HepG2 (cell line): ENCODE results near the gene ATP2C2. TPM values are rescaled to one million over a fixed set of nuclear protein-coding genes. Genes with fewer than 3 reads are reported as not detected.

Experiments used
- ATAC-seq: fragments of 200-7000 bp; cut with Tn5 transposase; 3 replicates; pipeline ENCODE4 v1.9.1; 2020; ENCODE audit warnings: mild to moderate bottlenecking, moderate library complexity
- BruUV-seq: library from RNA; stranded (reverse); fragments of 400-500 nt; replicated peaks from 2 replicates; lab custom pipeline; 2021; lab: Mats Ljungman, UMichigan
- CTCF ChIA-PET: fragments of 300-600 bp; formaldehyde crosslinking; extraction: SDS; loops from one replicate; lab custom pipeline; 2021; ENCODE audit warnings: low total read pairs, inconsistent platforms, low intra/inter-chr PET ratio; lab: Yijun Ruan, JAX
- POLR2A ChIA-PET: fragments of 350-600 bp; sonication (Branson Sonifier 250); formaldehyde crosslinking; loops from one replicate; lab custom pipeline; 2020; ENCODE audit warnings: antibody characterized with exemption, inconsistent platforms; lab: Yijun Ruan, JAX
- DNase-seq: peaks from one replicate; pipeline ENCODE4 v3.0.0-alpha.2; 2015; ENCODE audit warnings: low spot score
- FAIRE-seq: peaks from 3 replicates; lab custom pipeline; 2011; peaks lifted over from hg19 to GRCh38; lab: Jason Lieb, UNC
- H2AFZ ChIP-seq: one replicate; pipeline ENCODE4 v1.6.1; 2011; ENCODE audit warnings: low read length, inconsistent platforms
- H3K27ac ChIP-seq: fragments of 300-600 bp; 3 replicates; pipeline ENCODE4 v1.8.0; 2011; ENCODE audit warnings: mixed run types, mild to moderate bottlenecking, mixed read lengths, low read length, inconsistent platforms; ENCODE audit not compliant: insufficient read depth; ENCODE audit errors: extremely low read length
- H3K27me3 ChIP-seq, 2 experiments: fragments of 200-600 bp in 1 of 2; 2 replicates in 1 of 2; 3 replicates in 1 of 2; pipeline versions ENCODE4 v1.6.0 to v1.8.0; 2011; ENCODE audit warnings: low read length in 2 of 2, mild to moderate bottlenecking in 2 of 2, moderate library complexity in 2 of 2, inconsistent platforms in 1 of 2; ENCODE audit not compliant: insufficient read depth in 2 of 2, control insufficient read depth in 1 of 2
- H3K36me3 ChIP-seq, 2 experiments: fragments of 200-600 bp in 1 of 2; replicated peaks in 1 of 2; 2 replicates in 1 of 2; 3 replicates in 1 of 2; pipeline versions ENCODE4 v1.5.1 to v1.8.0; 2011; ENCODE audit warnings: low read length in 2 of 2, inconsistent platforms in 1 of 2; ENCODE audit not compliant: insufficient read depth in 2 of 2, control insufficient read depth in 1 of 2
- H3K4me1 ChIP-seq: 2 replicates; pipeline ENCODE4 v1.5.1; 2012; ENCODE audit warnings: low read length, inconsistent platforms; ENCODE audit not compliant: insufficient read depth
- H3K4me2 ChIP-seq: 2 replicates; pipeline ENCODE4 v1.6.0; 2011; ENCODE audit warnings: low read depth, low read length, inconsistent platforms
- H3K4me3 ChIP-seq, 3 experiments: fragments of 200-600 bp in 1 of 3; sonication (generic), shearing (Covaris generic) in 1 of 3; replicated peaks in 1 of 3; 2 replicates each; pipeline ENCODE4 v1.5.1; 2011 to 2016; ENCODE audit warnings: low read length in 3 of 3, inconsistent platforms in 2 of 3, low read depth in 2 of 3, mild to moderate bottlenecking in 2 of 3, control low read depth in 1 of 3, mixed read lengths in 1 of 3; ENCODE audit not compliant: insufficient read depth in 1 of 3
- H3K79me2 ChIP-seq: one replicate; pipeline ENCODE4 v1.6.1; 2011; ENCODE audit warnings: low read length, inconsistent platforms; ENCODE audit not compliant: insufficient read depth
- H3K9ac ChIP-seq: 2 replicates; pipeline ENCODE4 v1.6.0; 2011; ENCODE audit warnings: mild to moderate bottlenecking, low read depth, low read length, inconsistent platforms; ENCODE audit not compliant: insufficient read depth
- H3K9me3 ChIP-seq: 2 replicates; pipeline ENCODE4 v1.5.1; 2012; ENCODE audit warnings: mild to moderate bottlenecking, low read length
- H4K20me1 ChIP-seq: 2 replicates; pipeline ENCODE4 v1.6.0; 2011; ENCODE audit warnings: inconsistent platforms, mild to moderate bottlenecking, low read length, moderate library complexity; ENCODE audit not compliant: insufficient read depth
- FOXA3 ChIP-seq: IDR thresholded peaks from 2 replicates; pipeline ENCODE4 v1.6.1; 2016; ENCODE audit warnings: missing genetic modification reagents, missing compliant biosample characterization
- HNRNPH1 ChIP-seq: fragments of 200-400 bp; formaldehyde crosslinking; optimal IDR thresholded peaks from 2 replicates; pipeline ENCODE3; 2017; ENCODE audit warnings: mild to moderate bottlenecking, low read depth, low read length
- MXI1 ChIP-seq: IDR thresholded peaks from 3 replicates; pipeline ENCODE4 v1.6.1; 2012; ENCODE audit warnings: low read depth, low read length, inconsistent platforms, borderline replicate concordance
- SP5 ChIP-seq: IDR thresholded peaks from 2 replicates; pipeline ENCODE4 v1.6.1; 2016; ENCODE audit warnings: low read depth, borderline replicate concordance
- ZNF274 ChIP-seq: sonication (generic); formaldehyde crosslinking; IDR thresholded peaks from 2 replicates; pipeline ENCODE4 v1.5.1; 2020; ENCODE audit warnings: mild to moderate bottlenecking, missing genetic modification reagents
- ZNF816 ChIP-seq: sonication (generic); formaldehyde crosslinking; IDR thresholded peaks from 2 replicates; pipeline ENCODE4 v1.8.0; 2022; ENCODE audit warnings: missing genetic modification reagents, mild to moderate bottlenecking, borderline replicate concordance
- WGBS: methylation state at CpG from one replicate; pipeline ENCODE4 v1.1.6; 2017; ENCODE audit warnings: low lambda C conversion rate; 5-methylcytosine and 5-hydroxymethylcytosine counted together
- in situ Hi-C: cut with HindIII; loops from 2 replicates; pipeline ENCODE4 v1.10.0; 2017; ENCODE audit warnings: low pct_unique_long_range_greater_than_20kb; ENCODE audit not compliant: extremely low pct_ligation_motif_present
- intact Hi-C: fragments of 100-400 bp; cut with micrococcal nuclease; formaldehyde crosslinking; loops from one replicate; pipeline ENCODE4 v1.10.0; 2022; ENCODE audit not compliant: unreplicated experiment
- polyA plus RNA-seq, 8 experiments: library from polyadenylated mRNA; depleted of rRNA in 3 of 8; stranded (reverse) in 7 of 8; unstranded in 1 of 8; fragments of >200 nt; fragmentation: Illumina TruSeq in 4 of 8; extraction: Trizol in 4 of 8; gene quantifications; 2 replicates each; pipeline versions ENCODE4 v1.2.1 to v1.2.3, GENCODE V29; 2011 to 2016; ENCODE audit warnings: low read depth in 4 of 8, missing spikeins in 1 of 8, mixed read lengths in 1 of 8; ENCODE audit not compliant: insufficient read depth in 1 of 8
- total RNA-seq, 5 experiments: library from RNA; depleted of rRNA; stranded (reverse); fragments of >200 nt; fragmentation: Illumina TruSeq; extraction: Trizol; gene quantifications; 2 replicates each; pipeline ENCODE4 v1.2.3, GENCODE V29; 2016; ENCODE audit warnings: low read depth in 1 of 5
- TF ChIP-seq, protein P1 (sequence below): sonication (generic); formaldehyde crosslinking; IDR thresholded peaks from 2 replicates; pipeline ENCODE4 v1.8.1; 2022; ENCODE audit warnings: low read depth, mild to moderate bottlenecking, missing genetic modification reagents
- TF ChIP-seq, protein P2 (sequence below): sonication (generic); formaldehyde crosslinking; IDR thresholded peaks from 2 replicates; pipeline ENCODE4 v1.4.0; 2020; ENCODE audit warnings: missing genetic modification reagents, low read depth, mild to moderate bottlenecking, borderline replicate concordance

The ATP2C2 gene
- total and polyA plus RNA-seq, 2 of the 13 experiments (the other 11 are each of a cell fraction or from before 2014, with no cell fraction given): 0.07 TPM; not detected in 1

DNA sequence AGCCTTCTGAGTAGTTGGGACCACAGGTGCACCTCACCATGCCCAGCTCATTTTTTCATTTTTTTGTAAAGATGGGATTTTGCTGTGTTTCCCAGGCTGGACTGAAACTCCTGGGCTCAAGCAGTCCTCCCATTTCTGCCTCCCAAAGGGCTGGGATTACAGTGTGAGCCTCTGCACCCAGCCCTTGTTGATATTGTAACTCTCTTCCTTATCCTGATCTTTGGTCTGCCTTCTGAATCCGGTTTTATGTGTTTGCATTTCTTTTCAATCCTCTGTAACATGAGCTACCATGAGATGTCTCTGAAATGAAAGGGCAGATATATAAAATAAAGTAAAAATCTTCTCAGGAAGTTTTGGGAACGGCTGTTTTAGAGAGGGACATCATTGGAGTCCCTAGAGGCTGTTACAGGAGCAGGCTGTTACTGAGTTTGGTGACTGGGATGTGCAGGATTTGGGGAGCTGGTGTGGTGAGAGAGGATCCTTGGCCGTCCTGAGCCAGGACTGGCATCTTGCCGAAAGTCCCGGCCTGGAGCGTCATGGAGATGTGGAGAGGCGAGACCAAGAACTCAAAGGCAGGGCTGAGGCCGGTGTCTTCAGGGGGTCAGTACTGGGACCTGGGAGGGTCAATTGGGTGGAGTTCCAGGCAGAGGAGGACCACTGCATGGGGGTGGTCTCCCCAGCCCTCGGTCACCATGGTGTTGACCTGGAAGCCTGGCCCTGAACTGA is 39.4 kb downstream of the ATP2C2 start (continued):
- TF ChIP-seq, protein P1, sequence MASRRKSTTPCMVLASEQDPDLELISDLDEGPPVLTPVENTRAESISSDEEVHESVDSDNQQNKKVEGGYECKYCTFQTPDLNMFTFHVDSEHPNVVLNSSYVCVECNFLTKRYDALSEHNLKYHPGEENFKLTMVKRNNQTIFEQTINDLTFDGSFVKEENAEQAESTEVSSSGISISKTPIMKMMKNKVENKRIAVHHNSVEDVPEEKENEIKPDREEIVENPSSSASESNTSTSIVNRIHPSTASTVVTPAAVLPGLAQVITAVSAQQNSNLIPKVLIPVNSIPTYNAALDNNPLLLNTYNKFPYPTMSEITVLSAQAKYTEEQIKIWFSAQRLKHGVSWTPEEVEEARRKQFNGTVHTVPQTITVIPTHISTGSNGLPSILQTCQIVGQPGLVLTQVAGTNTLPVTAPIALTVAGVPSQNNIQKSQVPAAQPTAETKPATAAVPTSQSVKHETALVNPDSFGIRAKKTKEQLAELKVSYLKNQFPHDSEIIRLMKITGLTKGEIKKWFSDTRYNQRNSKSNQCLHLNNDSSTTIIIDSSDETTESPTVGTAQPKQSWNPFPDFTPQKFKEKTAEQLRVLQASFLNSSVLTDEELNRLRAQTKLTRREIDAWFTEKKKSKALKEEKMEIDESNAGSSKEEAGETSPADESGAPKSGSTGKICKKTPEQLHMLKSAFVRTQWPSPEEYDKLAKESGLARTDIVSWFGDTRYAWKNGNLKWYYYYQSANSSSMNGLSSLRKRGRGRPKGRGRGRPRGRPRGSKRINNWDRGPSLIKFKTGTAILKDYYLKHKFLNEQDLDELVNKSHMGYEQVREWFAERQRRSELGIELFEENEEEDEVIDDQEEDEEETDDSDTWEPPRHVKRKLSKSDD (CRISPR knock-in tag): no peak
- TF ChIP-seq FOXA3 (CRISPR knock-in tag): 0 out of 2 replicates have a peak, but pooled peaks have one; percentile 41
- TF ChIP-seq, protein P2, sequence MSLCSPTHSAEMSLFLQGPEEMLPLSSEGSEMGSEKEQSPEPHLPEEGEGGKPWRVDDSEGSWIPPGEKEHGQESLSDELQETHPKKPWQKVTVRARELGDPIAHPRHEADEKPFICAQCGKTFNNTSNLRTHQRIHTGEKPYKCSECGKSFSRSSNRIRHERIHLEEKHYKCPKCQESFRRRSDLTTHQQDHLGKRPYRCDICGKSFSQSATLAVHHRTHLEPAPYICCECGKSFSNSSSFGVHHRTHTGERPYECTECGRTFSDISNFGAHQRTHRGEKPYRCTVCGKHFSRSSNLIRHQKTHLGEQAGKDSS (CRISPR knock-in tag): no peak
- no peak for TF ChIP-seq SP5 (CRISPR knock-in tag)

DNA sequence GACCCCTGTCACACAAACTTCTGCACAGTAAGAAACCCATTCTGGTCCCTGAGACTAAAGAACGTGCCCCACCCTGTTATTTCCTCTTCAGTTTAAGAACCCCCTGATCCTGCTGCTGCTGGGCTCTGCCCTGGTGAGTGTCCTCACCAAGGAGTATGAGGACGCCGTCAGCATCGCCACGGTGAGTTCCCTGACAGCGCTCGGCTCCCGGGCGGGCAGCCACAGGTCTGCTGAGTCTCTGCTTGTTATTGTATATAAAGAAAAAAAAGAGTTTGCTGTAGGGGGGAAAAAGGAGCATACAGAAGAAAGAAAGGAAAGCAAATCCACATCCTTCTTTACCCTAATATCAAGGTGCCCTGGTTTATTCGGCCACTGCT is 40.0 kb downstream of the ATP2C2 start:
- Histone ChIP-seq H2AFZ (no peak overlapping the region), H3K4me3 (no peak overlapping the region), H4K20me1 (no peaks in the 10 kb centered on the region), H3K36me3 (no peaks in the 10 kb centered on the region), H3K4me2 (no peak overlapping the region), H3K9ac (no peak overlapping the region), H3K27ac (no peak overlapping the region), H3K27me3 (peaks cover 3 to 54% of the 10 kb centered on the region in 2 experiments; a peak in 4 of 5 replicates), H3K4me1 (peaks cover 14% of the 10 kb centered on the region), H3K9me3 (no peaks in the 10 kb centered on the region), H3K79me2 (no peaks in the 10 kb centered on the region)
- POLR2A ChIA-PET: no interaction called here
- 45% methylated on average over 10 of the region's 10 CpGs for WGBS
- intact Hi-C loops: no loop called here
- TF ChIP-seq MXI1 (no peak), HNRNPH1 (no peak), ZNF274 (CRISPR knock-in tag) (no peak), ZNF816 (CRISPR knock-in tag) (no peak)
- BruUV-seq: no TSS peak
- DNase-seq (no peak), ATAC-seq (no peak), FAIRE-seq (no peak)
- in situ Hi-C loops: no loop called here
- CTCF ChIA-PET: no interaction called here
